ENCODE results near the gene CFAP99. TPM values are rescaled to one million over a fixed set of nuclear protein-coding genes. Genes with fewer than 3 reads are reported as not detected.
"Not testable (repeated sequence)": the region's sequence is repeated elsewhere in the genome, so short reads cannot be mapped to it uniquely, and the experiment has no call there.

Gene CFAP99
- total RNA-seq, 1 donor from 2014 or later: not detected

GRCh38 chr4:2424581-2424980, 5.8 kb downstream of the CFAP99 start:
- no peak overlapping the region for H3K4me3 ChIP-seq (ENCODE audit: low read depth, low read length)
- no peak for DNase-seq (ENCODE audit: low read depth)
- TF ChIP-seq CTCF (conservative IDR thresholded peaks at IDR 0.05; ENCODE audit: low read depth, low read length): no peak

GRCh38 chr4:2425386-2426068, 6.8 kb downstream of the CFAP99 start:
- H3K4me3 ChIP-seq (ENCODE audit: low read depth, low read length): no peak overlapping the region
- DNase-seq (ENCODE audit: low read depth): no peak
- no peak for TF ChIP-seq CTCF (conservative IDR thresholded peaks at IDR 0.05; ENCODE audit: low read depth, low read length)

GRCh38 chr4:2426069-2426397, 7.3 kb downstream of the CFAP99 start:
- no peak for TF ChIP-seq CTCF (conservative IDR thresholded peaks at IDR 0.05; ENCODE audit: low read depth, low read length)
- no peak overlapping the region for H3K4me3 ChIP-seq (ENCODE audit: low read depth, low read length)
- no peak for DNase-seq (ENCODE audit: low read depth)

- no peak overlapping the region for H3K4me3 ChIP-seq (ENCODE audit: low read depth, low read length)
- no peak for DNase-seq (ENCODE audit: low read depth)
- TF ChIP-seq CTCF (conservative IDR thresholded peaks at IDR 0.05; ENCODE audit: low read depth, low read length): no peak
These were observed 8.0 kb downstream of the CFAP99 start for GRCh38 chr4:2426711-2427275.

- TF ChIP-seq CTCF (conservative IDR thresholded peaks at IDR 0.05; ENCODE audit: low read depth, low read length): no peak
- DNase-seq (ENCODE audit: low read depth): no peak
- H3K4me3 ChIP-seq (ENCODE audit: low read depth, low read length): no peak overlapping the region
These were observed 8.9 kb downstream of the CFAP99 start for GRCh38 chr4:2427383-2428334.

GRCh38 chr4:2428496-2429213, 9.9 kb downstream of the CFAP99 start:
- TF ChIP-seq CTCF (conservative IDR thresholded peaks at IDR 0.05; ENCODE audit: low read depth, low read length): no peak
- no peak overlapping the region for H3K4me3 ChIP-seq (ENCODE audit: low read depth, low read length)
- no peak for DNase-seq (ENCODE audit: low read depth)

- not testable (repeated sequence) for DNase-seq (ENCODE audit: low read depth); H3K4me3 ChIP-seq (ENCODE audit: low read depth, low read length)
These were observed 11.4 kb downstream of the CFAP99 start for GRCh38 chr4:2429945-2430757.
